GM12878 (cell line): ENCODE measurements around the gene PIGU. TPM values are rescaled to one million over a fixed set of nuclear protein-coding genes. Genes with fewer than 3 reads are reported as not detected.

Experiments used
- ATAC-seq: fragments of 200-7000 bp; cut with Tn5 transposase; 3 replicates; pipeline ENCODE4 v1.9.1; 2020; ENCODE audit warnings: mild to moderate bottlenecking, moderate library complexity
- BruUV-seq: library from RNA; stranded (reverse); fragments of 400-500 nt; replicated peaks from 2 replicates; lab custom pipeline; 2021; lab: Mats Ljungman, UMichigan
- CTCF ChIA-PET: fragments of 300-600 bp; sonication (Branson Sonifier 250); formaldehyde crosslinking; extraction: SDS; loops from one replicate; lab custom pipeline; 2021; ENCODE audit warnings: inconsistent platforms; lab: Yijun Ruan, JAX
- POLR2A ChIA-PET: fragments of 350-600 bp; formaldehyde crosslinking; extraction: SDS; loops from one replicate; lab custom pipeline; 2021; ENCODE audit warnings: inconsistent platforms; lab: Charles Lee
- RAD21 ChIA-PET: fragments of 300-600 bp; sonication (Branson Sonifier 250); formaldehyde crosslinking; loops from one replicate; lab custom pipeline; 2023; ENCODE audit warnings: antibody characterized with exemption; ENCODE audit not compliant: unreplicated experiment; lab: Charles Lee
- SMC1A ChIA-PET: fragments of 300-600 bp; sonication (Branson Sonifier 250); formaldehyde crosslinking; loops from one replicate; lab custom pipeline; 2023; ENCODE audit not compliant: unreplicated experiment, uncharacterized antibody; lab: Charles Lee
- DNase-seq: peaks from one replicate; pipeline ENCODE4 v3.0.0-alpha.2; 2011; ENCODE audit warnings: low read depth, low spot score
- FAIRE-seq: peaks from 3 replicates; lab custom pipeline; 2011; peaks lifted over from hg19 to GRCh38; lab: Jason Lieb, UNC
- H2AFZ ChIP-seq: 2 replicates; pipeline ENCODE4 v1.6.0; 2011; ENCODE audit warnings: low read depth, low read length, control low read depth; ENCODE audit not compliant: control insufficient read depth
- H3K27ac ChIP-seq: 2 replicates; pipeline ENCODE4 v1.5.1; 2011; ENCODE audit warnings: control low read depth; ENCODE audit not compliant: control insufficient read depth, insufficient read depth
- H3K27me3 ChIP-seq, 2 experiments: replicated peaks in 1 of 2; 2 replicates each; pipeline versions ENCODE4 v1.6.0 to v1.6.1; 2011; ENCODE audit warnings: low read length in 1 of 2; ENCODE audit not compliant: control insufficient read depth in 2 of 2, insufficient read depth in 2 of 2
- H3K36me3 ChIP-seq, 2 experiments: 2 replicates each; pipeline ENCODE4 v1.5.1; 2011; ENCODE audit warnings: low read length in 1 of 2; ENCODE audit not compliant: control insufficient read depth in 2 of 2, insufficient read depth in 2 of 2
- H3K4me1 ChIP-seq: 2 replicates; pipeline ENCODE4 v1.6.1; 2011; ENCODE audit warnings: mild to moderate bottlenecking, low read length, moderate library complexity, mixed read lengths; ENCODE audit not compliant: control insufficient read depth, insufficient read depth
- H3K4me2 ChIP-seq: 2 replicates; pipeline ENCODE4 v1.6.0; 2011; ENCODE audit warnings: control low read depth; ENCODE audit not compliant: control insufficient read depth, insufficient read depth
- H3K4me3 ChIP-seq: fragments of 200-600 bp; sonication (generic); 2 replicates; pipeline ENCODE4 v1.5.1; 2016
- H3K79me2 ChIP-seq: 2 replicates; pipeline ENCODE4 v1.6.0; 2011; ENCODE audit warnings: low read length; ENCODE audit not compliant: control insufficient read depth, insufficient read depth
- H3K9ac ChIP-seq: 2 replicates; pipeline ENCODE4 v1.8.0; 2011; ENCODE audit warnings: low read length, control low read depth, mixed read lengths; ENCODE audit not compliant: control insufficient read depth, insufficient read depth
- H3K9me3 ChIP-seq: replicated peaks from 3 replicates; pipeline ENCODE4 v1.5.1; 2011; ENCODE audit warnings: mild to moderate bottlenecking, low read length; ENCODE audit not compliant: control insufficient read depth, insufficient read depth
- H4K20me1 ChIP-seq: 2 replicates; pipeline ENCODE4 v1.6.0; 2011; ENCODE audit not compliant: control insufficient read depth, insufficient read depth
- E4F1 ChIP-seq: fragments of 450-650 bp; IDR thresholded peaks from 2 replicates; pipeline ENCODE4 v1.6.1; 2018; ENCODE audit warnings: borderline replicate concordance, mild to moderate bottlenecking; ENCODE audit not compliant: partially characterized antibody
- EP300 ChIP-seq, 2 experiments: fragments of 150-350 bp in 1 of 2; IDR thresholded peaks; 2 replicates each; pipeline ENCODE4 v1.6.1; 2011 to 2012; ENCODE audit warnings: low read depth in 2 of 2, low read length in 2 of 2, borderline replicate concordance in 1 of 2, improper control_type of control experiment in 1 of 2, inconsistent platforms in 1 of 2; ENCODE audit not compliant: control insufficient read depth in 1 of 2
- NKRF ChIP-seq: fragments of 450-650 bp; conservative IDR thresholded peaks from 2 replicates; pipeline ENCODE4 v1.6.1; 2017; ENCODE audit warnings: mild to moderate bottlenecking, moderate library complexity
- NR2C2 ChIP-seq: IDR thresholded peaks from 2 replicates; pipeline ENCODE4 v1.6.1; 2011; ENCODE audit warnings: borderline replicate concordance, low read depth; ENCODE audit not compliant: control insufficient read depth, insufficient read length
- RELA ChIP-seq: fragments of 450-650 bp; IDR thresholded peaks from 2 replicates; pipeline ENCODE4 v1.8.0; 2014; ENCODE audit warnings: borderline replicate concordance; ENCODE audit not compliant: partially characterized antibody
- RUNX3 ChIP-seq: IDR thresholded peaks from 2 replicates; pipeline ENCODE4 v1.6.1; 2012; ENCODE audit warnings: low read length, inconsistent platforms
- SIX5 ChIP-seq: IDR thresholded peaks from 2 replicates; pipeline ENCODE4 v1.6.1; 2011; ENCODE audit warnings: mild to moderate bottlenecking, low read depth, low read length, moderate library complexity; ENCODE audit not compliant: severe bottlenecking
- TARDBP ChIP-seq: IDR thresholded peaks from 2 replicates; pipeline ENCODE4 v1.6.1; 2016; ENCODE audit warnings: borderline replicate concordance
- ZNF592 ChIP-seq: fragments of 450-650 bp; IDR thresholded peaks from 2 replicates; pipeline ENCODE4 v1.6.1; 2017; ENCODE audit warnings: mild to moderate bottlenecking, moderate library complexity
- ZNF622 ChIP-seq: fragments of 450-650 bp; IDR thresholded peaks from 2 replicates; pipeline ENCODE4 v1.6.1; 2017; ENCODE audit warnings: mild to moderate bottlenecking, inconsistent platforms
- WGBS: methylation state at CpG from one replicate; pipeline ENCODE4 v1.1.6; 2016; ENCODE audit warnings: low lambda C conversion rate; ENCODE audit not compliant: insufficient replicate concordance, insufficient coverage; ENCODE audit errors: missing lambda C conversion rate; 5-methylcytosine and 5-hydroxymethylcytosine counted together
- in situ Hi-C: fragments of 300-500 bp; cut with MboI; formaldehyde crosslinking; loops from 9 replicates; pipeline ENCODE4 v1.14.3; 2018; ENCODE audit warnings: mixed read lengths
- intact Hi-C: fragments of 100-400 bp; cut with micrococcal nuclease; formaldehyde crosslinking; loops from one replicate; pipeline ENCODE4 v1.14.2; 2022; ENCODE audit not compliant: unreplicated experiment
- polyA plus RNA-seq, 11 experiments: library from polyadenylated mRNA; depleted of rRNA in 4 of 11; unstranded in 6 of 11; stranded (reverse) in 5 of 11; fragments of >200 nt; fragmentation: Nextera tagmentation in 4 of 11; fragmentation: Illumina TruSeq in 1 of 11; extraction: Ambion mirVana in 4 of 11; extraction: Trizol in 1 of 11; gene quantifications; 1 replicate in 1 of 11; 2 replicates in 10 of 11; pipeline versions ENCODE4 v1.2.1 to v1.2.3, GENCODE V29; 2011 to 2016; ENCODE audit warnings: inconsistent platforms in 2 of 11, missing spikeins in 2 of 11, low read depth in 1 of 11
- total RNA-seq, 4 experiments: library from RNA; depleted of rRNA in 3 of 4; stranded (reverse); fragments of >200 nt in 3 of 4; fragmentation: Illumina TruSeq in 1 of 4; extraction: Trizol in 1 of 4; gene quantifications; 2 replicates each; pipeline versions ENCODE4 v1.2.1 to v1.2.3, GENCODE V29; 2013 to 2021

PIGU gene
- total and polyA plus RNA-seq, 10 of the 15 experiments (the other 5 are each of a cell fraction or from before 2014, with no cell fraction given), result 4.1 to 88.2 (median 25.0) TPM

- no peak for ATAC-seq
- ChIA-PET RAD21 (interaction anchor here (1.2 kb wide), 1 partner anchor 173 kb away, joined by 3 read pairs; no protein-coding TSS in a partner anchor), CTCF (interaction anchor here (1.7 kb wide), 1 partner anchor 56 kb away, joined by 4 read pairs; no protein-coding TSS in a partner anchor), SMC1A (no interaction called here), POLR2A (no interaction called here)
- H3K27ac ChIP-seq, result no peak overlapping the region
- no peaks in the 10 kb centered on the region for H3K79me2 ChIP-seq
- in situ Hi-C loops (loop anchor here (5.0 kb wide), 1 partner anchor 232 kb away; no protein-coding TSS in a partner anchor), intact Hi-C loops (loop anchor here (5.0 kb wide), 1 partner anchor 232 kb away; no protein-coding TSS in a partner anchor)
- DNase-seq, result no peak
- no peak overlapping the region for H3K4me3 ChIP-seq
- no peaks in the 10 kb centered on the region for H3K27me3 ChIP-seq
- no peaks in the 10 kb centered on the region for H4K20me1 ChIP-seq
- no peaks in the 10 kb centered on the region for H3K4me1 ChIP-seq
- H2AFZ ChIP-seq, result no peak overlapping the region
- no peaks in the 10 kb centered on the region for H3K9me3 ChIP-seq
- H3K36me3 ChIP-seq, result peaks cover 27% of the 10 kb centered on the region in 2 experiments
- WGBS, result 94% methylated on average over 15 of the region's 15 CpGs
- H3K4me2 ChIP-seq, result no peak overlapping the region
- BruUV-seq, result no TSS peak
- no peak for FAIRE-seq
- no peak for TF ChIP-seq RUNX3
- TF ChIP-seq TARDBP, result no peak
- TF ChIP-seq EP300 (IDR thresholded peaks at IDR 0.05; ENCODE audit: borderline replicate concordance in 1 of 2, control insufficient read depth in 1 of 2, low read depth in 2 of 2, low read length in 2 of 2), result no peak
- no peak for TF ChIP-seq SIX5
- TF ChIP-seq ZNF592, result no peak
- TF ChIP-seq NKRF, result no peak
- TF ChIP-seq RELA, result no peak
- TF ChIP-seq ZNF622, result no peak
- TF ChIP-seq NR2C2, result no peak
- no peak for TF ChIP-seq E4F1
- H3K9ac ChIP-seq, result no peak overlapping the region
Measured at GRCh38 chr20:34535301-34535840, 141.5 kb downstream of the PIGU start.
